SU-DHL-6 (cell line): ENCODE measurements around the gene KCNH6.

Source experiments
- CTCF ChIP-seq: fragments of 200-600 bp; sonication (generic); IDR thresholded peaks from one replicate; pipeline ENCODE4 v1.5.1; 2017; ENCODE audit warnings: antibody characterized with exemption, mild to moderate bottlenecking, low read length, moderate library complexity; ENCODE audit not compliant: insufficient read depth, poor library complexity, severe bottlenecking
- EZH2phosphoT487 ChIP-seq: fragments of 200-600 bp; sonication (generic), shearing (Covaris generic); conservative IDR thresholded peaks from 2 replicates; pipeline ENCODE4 v1.6.1; 2018; ENCODE audit warnings: mild to moderate bottlenecking, antibody characterized with exemption, low read length, moderate library complexity, mixed read lengths

GRCh38 chr17:63519116-63519881 is 3.9 kb upstream of the KCNH6 start:
- TF ChIP-seq CTCF (no peak), EZH2phosphoT487 (no peak)
